ENCODE results near the gene NUAK1.

GRCh38 chr12:106082216-106083175 lies 56.3 kb downstream of the NUAK1 start:
- TF ChIP-seq CTCF (IDR thresholded peaks at IDR 0.05; ENCODE audit: low read depth, low read length) (no peak), EZH2phosphoT487 (IDR thresholded peaks at IDR 0.05; ENCODE audit: low read depth) (no peak)

Measured in OCI-LY3 (cell line).